Tongue (tissue), 2 donors: ENCODE results near the gene KRTAP9-7. TPM values are rescaled to one million over a fixed set of nuclear protein-coding genes. Genes with fewer than 3 reads are reported as not detected.
"Not testable (repeated sequence)": the region's sequence is repeated elsewhere in the genome, so short reads cannot be mapped to it uniquely, and the experiment has no call there.

Experiments used
- DNase-seq: peaks from one replicate; pipeline ENCODE4 v3.0.0-alpha.2; 2015
- total RNA-seq: library from RNA; depleted of rRNA; stranded (reverse); fragments of >200 nt; gene quantifications from one replicate; pipeline ENCODE4 v1.2.3, GENCODE V29; 2014

Gene KRTAP9-7, protein sequence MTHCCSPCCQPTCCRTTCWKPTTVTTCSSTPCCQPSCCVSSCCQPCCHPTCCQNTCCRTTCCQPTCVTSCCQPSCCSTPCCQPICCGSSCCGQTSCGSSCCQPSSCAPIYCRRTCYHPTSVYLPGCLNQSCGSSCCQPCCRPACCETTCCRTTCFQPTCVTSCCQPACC
- not detected for total RNA-seq

DNA sequence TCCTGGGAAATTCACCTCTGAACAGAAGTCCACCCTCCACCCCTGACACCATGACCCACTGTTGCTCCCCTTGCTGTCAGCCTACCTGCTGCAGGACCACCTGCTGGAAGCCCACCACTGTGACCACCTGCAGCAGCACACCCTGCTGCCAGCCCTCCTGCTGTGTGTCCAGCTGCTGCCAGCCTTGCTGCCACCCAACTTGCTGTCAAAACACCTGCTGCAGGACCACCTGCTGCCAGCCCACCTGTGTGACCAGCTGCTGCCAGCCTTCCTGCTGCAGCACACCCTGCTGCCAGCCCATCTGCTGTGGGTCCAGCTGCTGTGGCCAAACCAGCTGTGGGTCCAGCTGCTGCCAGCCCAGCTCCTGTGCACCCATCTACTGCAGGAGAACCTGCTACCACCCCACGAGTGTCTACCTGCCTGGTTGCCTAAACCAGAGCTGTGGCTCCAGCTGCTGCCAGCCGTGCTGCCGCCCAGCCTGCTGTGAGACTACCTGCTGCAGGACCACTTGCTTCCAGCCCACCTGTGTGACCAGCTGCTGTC, at the start of gene KRTAP9-7:
TSS of gene KRTAP9-7 (plus strand) at position 51 of the 543 bp plus-strand sequence. CDS start at position 51, 0 bp downstream.
- DNase-seq = not testable (repeated sequence)

DNA sequence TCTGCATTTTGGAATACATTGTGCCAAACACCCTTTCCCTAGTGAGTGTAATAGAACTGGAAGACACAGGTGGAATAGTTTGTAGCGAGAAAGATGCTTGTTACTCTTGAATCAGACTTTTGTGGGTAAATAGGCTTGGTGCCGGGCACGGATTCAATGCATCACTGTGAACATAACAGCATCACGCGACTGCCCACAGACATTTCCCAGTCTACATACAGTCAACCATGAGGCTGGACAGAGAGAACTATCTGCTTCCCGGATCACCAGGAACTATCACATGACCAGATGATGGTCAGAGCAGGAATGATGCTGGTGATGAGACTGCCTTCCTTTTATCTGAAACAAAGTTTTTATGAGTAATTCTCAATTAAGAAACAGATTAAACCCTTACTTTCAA, 49.4 kb upstream of the KRTAP9-7 start:
- no peak for DNase-seq

DNA sequence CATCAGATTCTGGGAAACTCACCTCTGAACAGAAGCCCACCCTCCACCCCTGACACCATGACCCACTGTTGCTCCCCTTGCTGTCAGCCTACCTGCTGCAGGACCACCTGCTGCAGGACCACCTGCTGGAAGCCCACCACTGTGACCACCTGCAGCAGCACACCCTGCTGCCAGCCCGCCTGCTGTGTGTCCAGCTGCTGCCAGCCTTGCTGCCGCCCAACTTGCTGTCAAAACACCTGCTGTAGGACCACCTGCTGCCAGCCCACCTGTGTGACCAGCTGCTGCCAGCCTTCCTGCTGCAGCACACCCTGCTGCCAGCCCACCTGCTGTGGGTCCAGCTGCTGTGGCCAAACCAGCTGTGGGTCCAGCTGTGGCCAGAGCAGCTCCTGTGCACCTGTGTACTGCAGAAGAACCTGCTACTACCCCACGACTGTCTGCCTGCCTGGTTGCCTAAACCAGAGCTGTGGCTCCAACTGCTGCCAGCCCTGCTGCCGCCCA, 48.9 kb upstream of the KRTAP9-7 start, which contains the start of gene KRTAP9-2:
TSS of gene KRTAP9-2 (plus strand) at position 51 of the 498 bp plus-strand sequence. CDS start at position 58, 7 bp downstream.
- DNase-seq = not testable (repeated sequence)

DNA sequence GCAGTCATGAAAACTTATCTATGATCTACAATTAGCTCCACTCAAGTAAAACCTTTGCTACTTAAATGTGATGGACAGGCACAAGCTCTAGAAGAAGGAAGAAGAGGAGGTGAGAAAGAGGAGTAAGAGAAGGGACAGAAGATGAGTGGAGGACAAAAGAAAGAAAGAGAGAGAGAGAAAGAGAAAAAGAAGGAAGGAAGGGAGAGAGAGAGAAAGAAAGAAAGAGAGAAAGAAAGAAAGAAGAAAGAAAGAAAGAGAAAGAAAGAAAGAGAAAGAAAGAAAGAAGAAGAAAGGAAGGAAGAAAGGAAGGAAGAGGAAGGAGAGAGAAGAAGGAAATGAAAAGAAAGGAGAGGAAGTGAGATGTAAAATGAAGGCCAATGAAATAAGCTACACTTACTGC, 45.4 kb upstream of the KRTAP9-7 start:
- no peak for DNase-seq

DNA sequence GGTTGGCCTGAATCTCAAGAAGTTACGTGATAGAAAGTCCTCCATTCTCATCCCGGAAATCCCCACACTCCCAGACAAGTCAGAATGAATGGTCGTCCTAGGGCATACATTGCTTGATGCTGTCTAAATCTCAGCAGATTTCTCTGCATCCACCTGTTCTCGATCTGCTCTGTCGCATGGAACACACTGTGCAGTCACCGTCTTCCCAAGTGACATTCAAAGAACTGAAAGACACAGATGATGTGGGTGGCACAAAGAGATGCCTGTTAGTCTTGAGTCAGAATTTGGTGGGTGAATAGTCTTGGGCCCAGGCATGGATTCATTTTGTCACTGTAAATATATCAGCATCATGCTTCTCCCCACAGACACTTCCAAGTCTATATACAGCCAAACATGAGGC, 43.8 kb upstream of the KRTAP9-7 start:
- no peak for DNase-seq

DNA sequence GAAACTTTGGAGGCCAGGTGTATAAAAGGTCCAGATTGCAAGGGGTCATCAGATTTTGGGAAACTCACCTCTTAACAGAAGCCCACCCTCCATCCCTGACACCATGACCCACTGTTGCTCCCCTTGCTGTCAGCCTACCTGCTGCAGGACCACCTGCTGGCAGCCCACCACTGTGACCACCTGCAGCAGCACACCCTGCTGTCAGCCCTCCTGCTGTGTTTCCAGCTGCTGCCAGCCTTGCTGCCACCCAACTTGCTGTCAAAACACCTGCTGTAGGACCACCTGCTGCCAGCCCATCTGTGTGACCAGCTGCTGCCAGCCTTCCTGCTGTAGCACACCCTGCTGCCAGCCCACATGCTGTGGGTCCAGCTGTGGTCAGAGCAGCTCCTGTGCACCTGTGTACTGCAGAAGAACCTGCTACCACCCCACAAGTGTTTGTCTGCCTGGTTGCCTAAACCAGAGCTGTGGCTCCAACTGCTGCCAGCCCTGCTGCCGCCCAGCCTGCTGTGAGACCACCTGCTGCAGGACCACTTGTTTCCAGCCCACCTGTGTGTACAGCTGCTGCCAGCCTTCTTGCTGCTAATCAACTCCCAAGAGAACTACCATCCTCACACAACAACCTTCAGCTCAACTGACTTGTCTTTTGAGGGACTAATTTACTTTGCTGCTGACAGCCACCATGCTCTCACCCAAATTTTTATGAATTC, 42.9 kb upstream of the KRTAP9-7 start, which contains the start of gene KRTAP9-3:
TSS of gene KRTAP9-3 (plus strand) at position 51 of the 707 bp plus-strand sequence. CDS start at position 104, 53 bp downstream.
- DNase-seq = not testable (repeated sequence)

DNA sequence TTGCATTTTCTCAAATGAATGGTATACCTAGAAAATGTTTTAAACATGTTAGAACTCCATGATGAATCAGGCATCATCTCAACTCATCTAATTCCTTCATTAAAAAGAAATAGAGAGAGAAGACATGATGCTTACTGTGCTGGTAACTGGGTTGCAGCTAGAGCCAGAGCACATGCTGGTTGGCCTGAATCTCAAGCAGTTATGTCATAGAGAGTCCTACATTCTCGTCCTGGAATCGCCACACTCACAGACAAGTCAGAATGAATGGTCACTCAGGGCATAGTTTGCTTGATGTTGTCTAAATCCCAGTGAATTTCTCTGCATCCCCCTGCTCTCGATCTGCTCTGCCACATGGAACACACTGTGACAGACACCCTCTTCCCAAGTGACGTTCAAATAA, 38.4 kb upstream of the KRTAP9-7 start:
- not testable (repeated sequence) for DNase-seq

DNA sequence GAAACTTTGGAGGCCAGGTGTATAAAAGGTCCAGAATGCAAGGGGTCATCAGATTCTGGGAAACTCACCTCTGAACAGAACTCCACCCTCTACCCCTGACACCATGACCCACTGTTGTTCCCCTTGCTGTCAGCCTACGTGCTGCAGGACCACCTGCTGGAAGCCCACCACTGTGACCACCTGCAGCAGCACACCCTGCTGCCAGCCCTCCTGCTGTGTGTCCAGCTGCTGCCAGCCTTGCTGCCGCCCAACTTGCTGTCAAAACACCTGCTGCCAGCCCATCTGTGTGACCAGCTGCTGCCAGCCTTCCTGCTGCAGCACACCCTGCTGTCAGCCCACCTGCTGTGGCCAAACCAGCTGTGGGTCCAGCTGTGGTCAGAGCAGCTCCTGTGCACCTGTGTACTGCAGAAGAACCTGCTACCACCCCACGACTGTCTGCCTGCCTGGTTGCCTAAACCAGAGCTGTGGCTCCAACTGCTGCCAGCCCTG, 37.5 kb upstream of the KRTAP9-7 start, which contains the start of gene KRTAP9-8:
TSS of gene KRTAP9-8 (plus strand) at position 51 of the 489 bp plus-strand sequence. CDS start at position 104, 53 bp downstream.
- DNase-seq = not testable (repeated sequence)

DNA sequence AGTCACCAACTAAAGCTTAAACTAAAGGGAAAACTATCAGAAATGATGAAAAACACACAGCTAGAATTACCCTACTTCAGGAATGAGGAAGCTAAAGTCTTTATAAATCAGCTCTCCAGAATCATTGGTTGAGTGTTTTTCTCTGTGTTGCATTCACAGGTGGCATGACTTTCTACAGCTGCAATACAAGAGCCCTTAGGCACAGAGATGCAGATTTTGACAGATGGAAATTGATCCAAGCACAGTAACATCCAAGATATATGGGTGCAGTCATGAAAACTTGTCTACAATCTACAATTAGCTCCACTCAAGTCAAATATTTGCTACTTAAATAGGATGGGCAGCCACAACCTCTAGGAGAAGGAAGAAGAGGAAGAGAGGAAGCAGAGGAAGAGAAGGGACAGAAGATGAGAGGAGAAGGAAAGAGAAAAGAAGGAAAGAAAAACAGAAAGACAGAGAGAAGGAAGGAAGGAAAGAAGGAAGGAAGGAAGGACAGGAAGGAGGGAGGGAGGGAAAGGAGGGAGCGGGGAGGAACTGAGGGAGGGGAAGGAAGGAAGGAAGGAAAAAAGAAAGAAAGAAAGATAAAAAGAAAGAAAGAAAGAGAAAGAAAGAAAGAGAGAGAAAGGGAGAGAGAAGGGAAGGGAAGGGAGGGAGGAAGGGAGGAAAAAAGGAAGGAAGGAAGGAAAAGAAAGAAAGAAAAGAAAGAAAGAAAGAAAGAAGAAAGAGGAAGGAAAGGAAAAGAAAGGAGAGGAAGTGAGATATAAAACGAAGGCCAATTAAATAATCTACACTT, 28.3 kb upstream of the KRTAP9-7 start:
- not testable (repeated sequence) for DNase-seq

DNA sequence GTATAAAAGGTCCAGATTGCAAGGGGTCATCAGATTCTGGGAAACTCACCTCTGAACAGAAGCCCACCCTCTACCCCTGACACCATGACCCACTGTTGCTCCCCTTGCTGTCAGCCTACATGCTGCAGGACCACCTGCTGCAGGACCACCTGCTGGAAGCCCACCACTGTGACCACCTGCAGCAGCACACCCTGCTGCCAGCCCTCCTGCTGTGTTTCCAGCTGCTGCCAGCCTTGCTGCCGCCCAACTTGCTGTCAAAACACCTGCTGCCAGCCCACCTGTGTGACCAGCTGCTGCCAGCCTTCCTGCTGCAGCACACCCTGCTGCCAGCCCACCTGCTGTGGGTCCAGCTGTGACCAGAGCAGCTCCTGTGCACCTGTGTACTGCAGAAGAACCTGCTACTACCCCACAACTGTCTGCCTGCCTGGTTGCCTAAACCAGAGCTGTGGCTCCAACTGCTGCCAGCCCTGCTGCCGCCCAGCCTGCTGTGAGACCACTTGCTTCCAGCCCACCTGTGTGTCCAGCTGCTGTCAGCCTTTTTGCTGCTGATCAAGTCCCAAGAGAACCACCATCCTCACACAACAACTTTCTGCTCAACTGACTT, 25.8 kb upstream of the KRTAP9-7 start, which contains the start of gene KRTAP9-4:
TSS of gene KRTAP9-4 (plus strand) at position 51 of the 604 bp plus-strand sequence. CDS start at position 85, 34 bp downstream.
- not testable (repeated sequence) for DNase-seq

DNA sequence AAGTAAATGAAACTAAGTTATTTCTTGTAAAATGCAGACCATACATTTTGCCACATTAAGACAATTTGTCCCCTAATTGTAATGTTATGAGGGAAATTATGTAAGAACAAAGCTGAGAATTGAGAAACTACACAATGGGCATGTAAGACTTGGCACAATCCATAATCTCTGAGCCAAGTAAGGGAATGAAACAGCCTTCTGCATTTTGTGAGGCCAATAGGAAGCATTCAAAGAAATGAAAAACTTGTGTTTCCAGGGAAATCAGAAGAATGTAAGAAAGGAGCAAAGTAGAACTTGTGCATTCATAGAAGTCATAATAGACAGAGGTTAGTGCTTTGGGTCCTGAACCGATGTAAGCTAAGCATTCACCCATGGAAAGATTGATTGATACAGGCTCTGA, 24.2 kb upstream of the KRTAP9-7 start:
- DNase-seq = no peak

DNA sequence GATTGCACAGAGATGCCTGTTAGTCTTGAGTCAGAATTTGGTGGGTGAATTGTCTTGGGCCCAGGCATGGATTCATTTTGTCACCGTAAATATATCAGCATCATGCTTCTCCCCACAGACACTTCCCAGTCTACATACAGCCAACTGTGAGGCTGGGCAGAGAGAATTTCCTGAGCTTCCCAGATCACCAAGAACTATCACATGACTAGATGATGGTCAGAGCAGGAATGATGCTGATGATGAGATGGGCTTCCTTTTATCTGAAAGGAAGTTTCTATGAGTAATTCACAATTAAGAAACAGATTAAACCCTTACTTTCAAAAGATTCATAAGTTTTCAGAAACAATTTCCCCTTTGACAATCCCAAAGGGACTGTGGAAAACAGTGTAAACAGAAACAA, 20.6 kb upstream of the KRTAP9-7 start:
- no peak for DNase-seq

DNA sequence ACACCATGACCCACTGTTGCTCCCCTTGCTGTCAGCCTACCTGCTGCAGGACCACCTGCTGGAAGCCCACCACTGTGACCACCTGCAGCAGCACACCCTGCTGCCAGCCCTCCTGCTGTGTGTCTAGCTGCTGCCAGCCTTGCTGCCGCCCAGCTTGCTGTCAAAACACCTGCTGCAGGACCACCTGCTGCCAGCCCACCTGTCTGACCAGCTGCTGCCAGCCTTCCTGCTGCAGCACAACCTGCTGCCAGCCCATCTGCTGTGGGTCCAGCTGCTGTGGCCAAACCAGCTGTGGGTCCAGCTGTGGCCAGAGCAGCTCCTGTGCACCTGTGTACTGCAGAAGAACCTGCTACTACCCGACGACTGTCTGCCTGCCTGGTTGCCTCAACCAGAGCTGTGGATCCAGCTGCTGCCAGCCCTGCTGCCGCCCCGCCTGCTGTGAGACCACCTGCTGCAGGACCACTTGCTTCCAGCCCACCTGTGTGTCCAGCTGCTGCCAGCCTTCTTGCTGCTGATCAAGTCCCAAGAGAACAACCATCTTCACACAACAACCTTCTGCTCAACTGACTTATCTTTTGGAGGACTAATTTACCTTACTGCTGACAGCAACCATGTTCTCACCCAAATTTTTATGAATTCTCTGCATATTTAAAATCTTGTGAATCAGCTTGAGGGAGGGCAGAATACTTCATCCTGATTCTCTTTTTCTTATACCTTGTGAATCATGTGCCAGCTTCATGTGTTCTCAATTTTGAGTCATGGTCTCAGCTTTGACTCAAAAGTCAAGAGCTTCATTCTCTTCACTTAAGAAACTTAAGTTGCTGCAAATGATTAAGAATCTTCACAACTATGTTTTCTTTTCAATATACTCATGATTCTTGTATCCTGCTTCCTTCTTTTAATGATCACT, 19.9 kb upstream of the KRTAP9-7 start, which contains the start of gene KRTAP9-9:
TSS of gene KRTAP9-9 (plus strand) at position 4 of the 910 bp plus-strand sequence.
- not testable (repeated sequence) for DNase-seq

DNA sequence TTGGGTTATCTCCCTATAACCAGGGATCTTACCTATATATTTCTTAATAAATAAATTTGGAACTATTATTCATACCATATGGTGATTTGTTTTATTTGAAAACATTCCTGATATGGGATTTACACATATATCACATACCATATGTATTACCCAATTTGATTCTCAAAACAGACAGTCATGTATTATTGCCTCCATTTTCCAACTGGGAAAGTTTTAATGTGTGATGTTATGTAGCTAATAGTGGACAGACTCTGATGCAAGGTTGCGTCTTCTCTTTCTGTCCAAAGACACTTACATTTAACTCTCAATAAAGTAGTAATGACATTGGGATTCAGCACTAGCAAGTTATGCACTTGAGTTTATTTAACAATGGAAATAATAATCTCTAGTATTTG, 19.2 kb upstream of the KRTAP9-7 start:
- no peak for DNase-seq

DNA sequence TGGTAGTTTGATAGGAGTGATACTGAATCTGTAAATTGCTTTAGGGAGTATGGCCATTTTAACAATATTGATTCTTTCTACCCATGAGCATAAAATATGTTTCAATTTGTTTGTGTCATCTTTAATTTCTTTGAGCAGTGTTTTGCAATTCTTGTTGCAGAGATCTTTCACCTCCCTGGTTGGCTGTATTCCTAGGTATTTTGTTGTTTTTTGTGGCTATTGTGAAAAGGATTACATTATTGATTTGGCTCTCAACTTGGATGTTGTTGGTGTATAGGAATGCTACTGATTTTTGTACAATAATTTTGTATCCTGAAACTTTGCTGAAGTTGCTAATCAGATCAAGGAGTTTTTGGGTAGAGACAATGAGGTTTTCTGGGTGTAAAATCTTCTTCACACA, 17.1 kb upstream of the KRTAP9-7 start:
- DNase-seq = no peak

DNA sequence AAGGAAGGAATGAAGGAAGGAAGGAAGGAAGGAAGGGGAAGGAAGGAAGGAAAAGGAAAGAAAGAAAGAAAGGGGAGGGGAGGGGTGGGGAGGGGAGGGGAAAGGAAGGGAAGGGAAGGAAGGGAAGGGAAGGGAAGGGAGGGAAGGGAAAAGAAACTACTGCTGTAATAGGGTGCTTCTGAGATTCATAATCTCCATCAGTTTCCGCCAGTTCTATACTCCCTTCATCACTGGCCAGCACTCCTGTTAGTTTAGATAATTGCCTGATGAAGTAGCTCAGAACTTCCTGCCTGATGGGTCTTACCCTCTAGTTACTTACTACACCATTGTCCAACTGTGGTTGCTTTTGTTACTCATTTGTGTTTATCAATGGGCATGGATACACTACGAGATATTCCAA, 12.3 kb upstream of the KRTAP9-7 start:
- no peak for DNase-seq

DNA sequence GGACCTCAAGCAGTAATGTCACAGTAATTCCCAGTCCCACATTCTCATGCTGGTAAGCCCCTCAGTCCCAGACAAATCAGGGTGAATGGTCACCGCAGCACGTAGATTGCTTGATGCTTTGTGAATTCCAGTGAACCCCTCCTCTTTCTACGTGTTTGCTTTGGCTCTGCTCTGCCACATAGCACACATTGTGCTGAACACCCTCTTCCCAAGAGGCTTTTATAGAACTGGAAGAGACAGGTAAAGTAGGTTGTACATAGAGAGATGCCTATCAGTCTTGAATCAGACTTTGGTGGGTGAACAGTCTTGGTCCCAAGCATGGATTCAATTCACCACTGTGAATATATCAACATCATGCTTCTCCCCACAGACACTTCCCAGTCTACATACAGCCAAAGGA, 10.9 kb upstream of the KRTAP9-7 start:
- DNase-seq = no peak

DNA sequence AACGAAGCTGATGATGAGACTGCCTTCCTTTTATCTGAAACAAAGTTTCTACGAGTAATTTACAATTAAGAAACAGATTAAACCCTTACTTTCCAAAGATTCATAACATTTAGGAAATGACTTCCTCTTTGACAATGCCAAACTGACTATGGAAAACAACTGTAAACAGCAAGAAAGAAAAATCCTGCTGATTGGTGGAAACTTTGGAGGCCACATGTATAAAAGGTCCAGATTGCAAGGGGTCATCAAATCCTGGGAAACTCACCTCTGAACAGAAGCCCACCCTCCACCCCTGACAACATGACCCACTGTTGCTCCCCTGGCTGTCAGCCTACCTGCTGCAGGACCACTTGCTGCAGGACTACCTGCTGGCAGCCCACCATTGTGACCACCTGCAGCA, 10.4 kb upstream of the KRTAP9-7 start, which contains the start of gene KRTAP9-6:
TSS of gene KRTAP9-6 (plus strand) at position 301 of the 400 bp plus-strand sequence. CDS start at position 301, 0 bp downstream.
- DNase-seq = no peak

DNA sequence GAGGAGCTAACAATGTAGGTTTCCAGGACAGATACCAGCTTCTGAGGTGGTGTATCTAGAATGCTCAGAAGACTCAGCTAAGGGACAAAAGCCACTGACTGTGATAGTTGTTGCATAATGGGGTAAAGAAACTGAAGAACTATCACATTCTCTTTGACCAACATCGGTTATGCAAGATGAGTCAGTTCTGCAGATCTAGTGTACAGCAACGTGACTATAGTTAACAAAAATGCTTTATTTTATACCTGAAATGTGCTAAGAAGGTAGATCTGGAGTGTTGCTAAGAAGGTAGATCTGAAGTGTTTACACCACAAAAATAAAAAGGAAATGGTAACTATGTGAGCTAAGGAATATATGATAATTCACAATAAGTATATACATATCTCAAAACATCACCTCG, 7.8 kb upstream of the KRTAP9-7 start:
- DNase-seq = no peak

DNA sequence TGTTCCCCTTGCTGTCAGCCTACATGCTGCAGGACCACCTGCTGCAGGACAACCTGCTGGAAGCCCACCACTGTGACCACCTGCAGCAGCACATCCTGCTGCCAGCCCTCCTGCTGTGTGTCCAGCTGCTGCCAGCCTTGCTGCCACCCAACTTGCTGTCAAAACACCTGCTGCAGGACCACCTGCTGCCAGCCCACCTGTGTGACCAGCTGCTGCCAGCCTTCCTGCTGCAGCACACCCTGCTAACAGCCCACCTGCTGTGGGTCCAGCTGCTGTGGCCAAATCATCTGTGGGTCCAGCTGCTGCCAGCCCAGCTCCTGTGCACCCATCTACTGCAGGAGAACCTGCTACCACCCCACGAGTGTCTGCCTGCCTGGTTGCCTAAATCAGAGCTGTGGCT, 4.2 kb upstream of the KRTAP9-7 start:
- DNase-seq = not testable (repeated sequence)
